Stimulated activated effector memory CD8-positive, alpha-beta T cell treated with anti-CD3 and anti-CD28 coated beads, Interleukin-12 subunit alpha, Interleukin-12 subunit beta, amount 100 ng/mL, for 72 hours (primary cell): ENCODE results near the gene HSDL1.
A peak's percentile ranks its signal among the peaks of the same experiment; 100 is the strongest.

Experiments used
- ATAC-seq: fragments of 150-1000 bp; cut with Tn5 transposase; 2 replicates; pipeline ENCODE4 v1.10.0; 2021
- DNase-seq, 2 donors: peaks; one replicate each; pipeline ENCODE4 v3.0.0; 2021 to 2022; ENCODE audit warnings: low spot score in 2 of 2
- H3K27ac Mint-ChIP-seq: one replicate; pipeline ENCODE4 v1.8.0; 2022; ENCODE audit warnings: mild to moderate bottlenecking, mixed read lengths
- H3K36me3 Mint-ChIP-seq: one replicate; pipeline ENCODE4 v1.8.0; 2022; ENCODE audit warnings: mild to moderate bottlenecking, mixed read lengths
- H3K4me1 Mint-ChIP-seq: one replicate; pipeline ENCODE4 v1.8.0; 2022; ENCODE audit warnings: mixed read lengths
- H3K4me3 Mint-ChIP-seq: one replicate; pipeline ENCODE4 v1.8.0; 2022; ENCODE audit warnings: mild to moderate bottlenecking, mixed read lengths
- H3K9me3 Mint-ChIP-seq: one replicate; pipeline ENCODE4 v1.8.0; 2022; ENCODE audit warnings: mixed read lengths

The HSDL1 gene

DNA sequence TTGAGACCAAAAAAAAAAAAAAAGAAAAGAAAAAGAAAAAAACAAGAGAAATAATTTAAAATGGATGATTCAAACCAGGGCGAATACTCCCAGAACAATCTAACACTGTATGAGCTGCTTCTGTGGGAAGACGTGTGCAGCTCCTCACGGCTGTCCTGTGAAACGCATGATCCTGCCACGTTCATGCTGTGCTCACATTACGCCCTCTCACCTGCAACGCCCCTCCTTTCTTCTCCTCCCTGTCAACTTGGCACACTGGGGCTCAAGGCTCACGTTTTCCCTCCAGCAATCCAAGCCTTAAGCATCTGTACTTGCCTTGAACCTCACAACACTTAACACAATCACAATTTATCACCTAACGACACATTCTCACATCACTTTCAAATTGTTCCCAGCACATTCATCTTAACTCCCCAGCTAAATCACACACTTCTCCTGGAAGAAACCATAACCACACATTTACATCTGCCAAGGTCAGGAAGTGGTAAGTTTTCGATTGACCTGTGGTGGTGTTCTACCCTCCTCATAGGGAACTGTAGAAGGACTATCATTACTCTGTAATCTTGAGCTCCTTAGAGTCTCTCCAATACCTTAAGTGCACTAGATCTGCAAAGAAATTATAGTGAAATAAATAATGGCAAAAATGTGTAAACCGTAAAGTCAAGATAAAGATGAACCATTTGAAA lies 57.4 kb downstream of the HSDL1 start:
- no peak for ATAC-seq
- Mint-ChIP-seq H3K4me1 (peaks cover 43% of the 10 kb centered on the region), H3K27ac (peak overlapping the region; percentile 20), H3K4me3 (no peak overlapping the region), H3K36me3 (peaks cover 94% of the 10 kb centered on the region), H3K9me3 (no peaks in the 10 kb centered on the region)
- DNase-seq: no peak

DNA sequence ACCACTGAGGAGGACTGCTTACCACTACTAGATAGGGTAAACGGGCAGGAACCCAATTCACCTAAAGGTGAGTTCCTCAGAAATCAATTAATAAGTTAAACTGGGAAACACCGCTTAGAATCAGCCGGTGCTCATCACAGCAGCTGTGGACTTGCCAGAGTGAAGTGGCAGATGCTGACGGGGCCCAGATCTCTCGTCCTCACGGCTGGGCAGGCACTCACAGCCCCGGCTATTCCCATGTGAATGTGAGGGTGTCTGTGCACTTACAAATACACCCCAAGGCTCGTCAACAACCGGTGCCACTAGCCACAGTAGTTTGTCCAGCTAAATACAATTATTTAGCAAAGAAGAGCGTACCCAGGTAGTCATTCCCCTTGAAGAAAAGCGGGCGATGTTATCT lies 58.0 kb downstream of the HSDL1 start:
- Mint-ChIP-seq H3K36me3 (peaks cover 94% of the 10 kb centered on the region), H3K4me3 (no peak overlapping the region), H3K9me3 (no peaks in the 10 kb centered on the region), H3K27ac (no peak overlapping the region), H3K4me1 (peaks cover 43% of the 10 kb centered on the region)
- DNase-seq (no peak), ATAC-seq (no peak)

DNA sequence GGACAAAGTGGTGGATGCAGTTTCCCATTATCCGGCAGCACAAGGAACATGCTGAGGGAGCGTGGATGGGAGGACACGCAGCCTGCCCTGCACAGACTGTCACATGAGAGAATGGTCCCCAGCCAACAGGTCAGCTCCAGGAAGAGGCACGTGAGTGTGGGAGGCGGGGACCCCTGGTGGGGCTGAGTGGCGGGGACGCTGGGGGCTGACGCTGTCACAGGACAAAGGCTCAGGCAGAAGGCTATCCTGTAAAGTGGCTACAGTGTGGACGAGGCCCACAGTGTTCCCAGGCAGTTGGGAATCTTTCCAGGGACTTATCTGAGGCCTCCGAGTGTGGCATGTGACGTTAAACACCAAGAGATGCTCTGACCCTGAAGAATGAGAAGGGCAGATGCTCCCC lies 58.6 kb downstream of the HSDL1 start:
- no peak overlapping the region for H3K4me3 Mint-ChIP-seq
- H3K27ac Mint-ChIP-seq: no peak overlapping the region
- no peaks in the 10 kb centered on the region for H3K9me3 Mint-ChIP-seq
- DNase-seq: no peak
- no peak for ATAC-seq
- peaks cover 94% of the 10 kb centered on the region for H3K36me3 Mint-ChIP-seq
- peaks cover 43% of the 10 kb centered on the region for H3K4me1 Mint-ChIP-seq

DNA sequence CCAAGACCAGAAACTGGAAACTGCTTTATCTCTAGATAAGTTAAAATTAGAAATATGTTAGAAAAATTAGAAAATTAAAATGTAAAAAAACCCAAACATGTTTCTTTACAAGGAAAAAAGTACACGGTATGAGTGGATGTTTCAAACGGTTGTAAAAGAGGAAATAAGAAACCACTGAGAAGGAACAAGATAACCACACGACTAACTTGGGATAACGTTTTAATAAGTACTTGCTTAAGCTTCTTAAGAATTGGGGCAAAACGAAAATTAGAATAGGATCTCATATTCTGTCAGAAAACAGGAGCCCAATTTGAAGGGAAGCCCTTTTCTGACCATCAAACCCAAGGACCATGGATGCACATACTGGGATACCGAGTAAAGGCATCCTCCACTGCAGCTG lies 59.2 kb downstream of the HSDL1 start:
- DNase-seq: no peak
- peaks cover 94% of the 10 kb centered on the region for H3K36me3 Mint-ChIP-seq

DNA sequence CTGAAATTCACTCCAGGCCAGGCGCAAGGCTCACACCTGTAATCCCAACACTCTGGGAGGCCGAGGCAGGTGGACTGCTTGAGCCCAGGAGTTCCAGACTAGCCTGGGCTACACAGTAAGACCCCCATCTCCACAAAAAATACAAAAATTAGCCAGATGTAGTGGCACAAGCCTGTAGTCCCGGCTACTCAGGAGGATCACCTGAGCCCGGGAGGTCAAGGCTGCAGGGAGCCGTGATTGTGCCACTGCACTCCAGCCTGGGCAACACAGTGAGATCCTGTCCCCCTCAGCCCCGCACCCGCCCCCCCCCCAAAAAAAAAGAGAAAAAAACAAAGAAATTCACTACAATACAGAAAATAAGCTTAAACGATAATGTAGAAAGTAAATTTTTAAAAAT lies 59.7 kb downstream of the HSDL1 start:
- Mint-ChIP-seq H3K36me3 (peaks cover 94% of the 10 kb centered on the region), H3K4me1 (peaks cover 43% of the 10 kb centered on the region), H3K27ac (no peak overlapping the region), H3K9me3 (no peaks in the 10 kb centered on the region), H3K4me3 (no peak overlapping the region)
- DNase-seq: no peak
- ATAC-seq: no peak

More for the DNA sequence above, 59.2 kb downstream of the HSDL1 start:
- Mint-ChIP-seq H3K4me3 (no peak overlapping the region), H3K9me3 (no peaks in the 10 kb centered on the region), H3K27ac (no peak overlapping the region), H3K4me1 (peaks cover 43% of the 10 kb centered on the region)
- ATAC-seq: no peak

DNA sequence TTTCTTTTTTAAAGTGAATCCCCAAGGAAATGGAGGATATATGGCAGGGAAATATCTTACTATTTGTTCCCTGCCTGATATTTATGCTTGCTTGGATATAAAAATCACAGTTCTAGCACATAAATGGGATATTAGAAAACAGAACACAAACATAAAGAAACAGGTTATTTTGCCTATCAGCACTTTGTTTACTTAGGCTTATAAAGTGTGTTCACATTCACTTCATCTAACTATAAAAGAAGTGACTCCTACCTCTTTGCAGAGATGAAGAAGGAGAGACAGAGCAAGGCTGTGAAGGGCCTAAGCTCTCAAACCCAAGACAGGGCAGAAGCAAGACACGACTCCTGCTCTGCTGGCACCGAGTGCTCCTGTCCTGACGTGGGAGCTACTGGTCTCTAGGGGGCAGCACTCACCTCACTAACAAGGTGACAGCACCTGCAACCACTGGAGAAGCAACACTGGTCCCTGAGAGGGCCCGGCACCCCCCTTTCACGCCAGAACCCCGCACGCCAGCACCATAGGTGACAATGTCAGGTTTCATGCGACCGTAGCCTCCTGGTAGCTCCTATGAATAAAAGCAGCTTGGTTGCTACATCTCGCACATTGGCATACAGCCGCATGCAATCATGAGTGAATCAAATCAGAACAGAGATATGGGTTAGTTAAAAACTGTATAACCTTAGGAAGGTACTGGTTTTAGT lies 60.3 kb downstream of the HSDL1 start:
- Mint-ChIP-seq H3K27ac (no peak overlapping the region), H3K4me1 (peaks cover 43% of the 10 kb centered on the region), H3K4me3 (no peak overlapping the region), H3K9me3 (no peaks in the 10 kb centered on the region), H3K36me3 (peaks cover 94% of the 10 kb centered on the region)
- peak; percentile 43 to 76 for DNase-seq
- ATAC-seq: peak; percentile 88

DNA sequence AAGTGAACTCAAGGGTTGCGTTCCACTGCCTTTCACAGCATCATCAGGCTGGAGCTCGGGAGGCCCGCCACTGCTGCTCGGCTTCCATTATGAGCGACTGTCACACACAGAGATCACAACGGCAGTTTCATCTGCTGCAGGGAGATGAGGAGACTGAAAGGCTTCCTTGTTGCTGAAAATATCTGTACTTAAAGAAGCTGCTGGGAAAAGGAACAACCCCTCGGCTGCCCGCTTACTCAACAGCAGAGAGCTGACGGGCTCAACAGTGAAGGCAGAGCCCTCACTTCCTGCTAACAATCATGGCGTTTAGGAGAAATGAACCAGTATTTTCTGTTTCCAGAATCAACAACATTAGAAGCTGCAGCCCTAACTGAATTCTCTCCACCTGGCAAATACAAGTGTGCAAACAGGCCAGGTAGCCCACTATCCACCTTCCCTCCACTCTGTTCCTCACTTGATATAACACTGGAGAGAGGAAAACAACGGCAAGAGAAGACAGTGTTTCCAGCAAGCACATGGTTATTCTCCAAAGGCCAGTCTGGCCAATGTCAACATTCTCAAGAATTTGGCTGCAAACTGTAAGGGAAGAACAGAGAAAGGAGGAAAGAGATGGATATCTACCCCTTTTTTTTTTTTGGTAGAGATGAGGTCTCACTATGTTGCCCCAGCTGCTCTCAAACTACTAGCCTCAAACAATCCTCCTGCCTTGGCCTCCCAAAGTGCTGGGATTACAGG lies 62.0 kb downstream of the HSDL1 start:
- Mint-ChIP-seq H3K36me3 (peaks cover 84% of the 10 kb centered on the region), H3K9me3 (no peaks in the 10 kb centered on the region), H3K4me3 (no peak overlapping the region), H3K4me1 (peaks cover 29% of the 10 kb centered on the region), H3K27ac (no peak overlapping the region)
- ATAC-seq: no peak
- DNase-seq: no peak

DNA sequence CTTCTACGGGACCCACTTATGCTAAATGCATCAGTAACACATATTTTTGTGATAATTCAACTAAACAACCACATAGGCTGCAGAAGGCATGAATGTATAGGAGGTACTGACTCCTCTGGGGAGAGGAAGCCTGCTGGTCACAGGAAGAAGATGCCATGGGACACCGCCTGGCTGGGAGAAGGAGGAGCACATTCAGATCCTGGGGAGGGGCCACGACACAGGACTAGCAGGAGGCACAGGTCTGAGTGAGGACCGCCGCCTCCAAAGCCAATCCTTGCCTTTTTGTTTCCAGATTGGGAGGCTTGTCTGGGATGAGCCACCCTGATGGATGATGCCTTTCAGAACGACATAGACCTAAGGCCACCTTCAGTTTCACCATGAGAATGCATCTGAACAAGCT lies 62.9 kb downstream of the HSDL1 start:
- no peak for DNase-seq
- H3K36me3 Mint-ChIP-seq: peaks cover 84% of the 10 kb centered on the region
- H3K9me3 Mint-ChIP-seq: no peaks in the 10 kb centered on the region

DNA sequence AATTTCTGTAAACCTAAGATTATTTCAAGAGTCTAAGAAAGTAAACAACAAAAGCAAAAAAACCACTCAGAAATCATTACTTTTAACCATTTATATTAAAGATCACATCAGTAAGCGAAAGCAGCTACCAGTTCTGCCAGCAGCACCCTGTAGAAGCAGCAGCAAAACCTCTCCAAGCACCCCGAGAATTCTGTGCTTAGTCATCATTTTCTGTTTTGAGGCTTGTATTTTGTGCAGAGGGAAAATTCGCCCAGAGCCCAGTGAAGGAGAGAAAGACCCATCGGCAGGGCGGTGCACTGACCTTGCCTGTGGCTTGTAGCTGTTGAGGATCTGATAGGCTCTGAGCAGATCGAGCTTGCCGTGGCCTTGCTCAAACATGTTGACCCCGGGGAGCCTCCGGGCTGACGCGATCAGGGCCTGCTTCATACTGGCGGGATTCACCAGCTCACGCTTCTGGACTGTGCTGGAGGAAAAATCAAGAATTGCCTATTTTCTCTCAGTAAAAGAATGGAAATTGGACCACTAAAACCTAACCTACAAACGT lies 63.5 kb downstream of the HSDL1 start:
- no peak overlapping the region for H3K4me3 Mint-ChIP-seq
- H3K9me3 Mint-ChIP-seq: no peaks in the 10 kb centered on the region
- peaks cover 27% of the 10 kb centered on the region for H3K4me1 Mint-ChIP-seq
- ATAC-seq (no peak), DNase-seq (no peak)
- H3K36me3 Mint-ChIP-seq: peaks cover 84% of the 10 kb centered on the region
- peak overlapping the region; percentile 37 for H3K27ac Mint-ChIP-seq

More for the DNA sequence above, 62.9 kb downstream of the HSDL1 start:
- peak overlapping the region; percentile 37 for H3K27ac Mint-ChIP-seq
- no peak for ATAC-seq
- no peak overlapping the region for H3K4me3 Mint-ChIP-seq
- peaks cover 29% of the 10 kb centered on the region for H3K4me1 Mint-ChIP-seq

DNA sequence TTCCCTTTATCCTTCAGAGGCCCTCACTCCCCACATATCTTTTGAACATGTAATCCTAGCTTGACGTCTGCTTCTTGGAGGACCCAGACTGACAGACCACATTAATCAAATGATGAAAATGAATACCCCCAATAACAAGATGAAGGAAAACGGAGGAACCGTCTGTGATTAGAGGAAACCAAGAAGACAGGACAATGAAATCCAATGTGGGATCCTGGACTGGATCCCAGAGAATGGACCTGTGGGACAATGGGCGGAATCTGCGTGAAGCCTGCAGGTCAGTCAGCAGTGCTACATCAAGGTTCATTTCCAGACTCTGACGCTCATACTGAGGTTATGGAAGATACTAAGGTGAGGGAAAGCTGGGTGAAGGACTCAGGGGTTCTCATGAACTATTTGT lies 64.2 kb downstream of the HSDL1 start:
- Mint-ChIP-seq H3K9me3 (no peaks in the 10 kb centered on the region), H3K4me1 (peaks cover 20% of the 10 kb centered on the region), H3K4me3 (no peak overlapping the region), H3K36me3 (peaks cover 82% of the 10 kb centered on the region), H3K27ac (peak overlapping the region; percentile 5)
- DNase-seq: no peak
- ATAC-seq: no peak

DNA sequence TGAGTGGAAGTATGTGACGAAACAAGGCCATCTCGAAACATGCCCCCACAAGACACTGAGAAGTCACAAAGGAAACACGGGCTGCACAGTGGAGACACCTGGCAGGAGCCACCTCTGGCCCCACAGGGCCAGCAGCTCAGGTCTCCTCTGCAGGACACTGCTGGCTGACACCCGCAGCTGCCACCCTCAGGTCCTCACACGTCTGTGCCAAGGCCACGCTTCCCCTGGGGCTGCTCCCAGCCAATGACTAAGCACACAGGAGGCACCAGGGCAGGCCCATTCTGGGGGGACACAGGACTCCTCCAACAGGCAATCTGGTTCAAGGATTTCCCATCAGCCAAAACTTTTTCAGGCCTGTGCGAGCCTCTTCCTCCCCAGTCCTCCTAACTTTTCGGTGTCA lies 64.6 kb downstream of the HSDL1 start:
- Mint-ChIP-seq H3K4me1 (peaks cover 17% of the 10 kb centered on the region), H3K4me3 (no peak overlapping the region), H3K27ac (peak overlapping the region; percentile 5), H3K9me3 (no peaks in the 10 kb centered on the region), H3K36me3 (peaks cover 85% of the 10 kb centered on the region)
- ATAC-seq (no peak), DNase-seq (no peak)

DNA sequence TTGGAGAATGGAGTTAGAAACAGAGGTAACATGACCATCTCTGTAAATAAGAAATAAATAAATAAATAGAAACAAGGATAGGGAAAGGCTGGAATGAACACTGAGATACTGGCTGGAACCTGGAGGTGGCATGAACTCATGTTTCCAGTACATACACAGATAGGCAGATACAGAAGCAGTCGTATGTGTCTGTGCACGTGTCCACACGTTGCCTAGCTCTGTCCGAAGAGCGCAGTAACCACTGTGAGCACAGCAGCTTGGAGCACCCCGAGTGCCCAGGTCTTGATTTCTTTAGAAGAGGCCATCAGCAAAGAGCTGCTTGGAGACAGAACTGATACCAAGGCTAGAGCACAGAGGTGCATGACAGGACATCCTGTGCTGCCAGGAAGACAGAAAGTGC lies 65.3 kb downstream of the HSDL1 start:
- Mint-ChIP-seq H3K36me3 (peaks cover 87% of the 10 kb centered on the region), H3K27ac (no peak overlapping the region), H3K4me3 (no peak overlapping the region), H3K4me1 (peaks cover 10% of the 10 kb centered on the region), H3K9me3 (no peaks in the 10 kb centered on the region)
- DNase-seq (no peak), ATAC-seq (no peak)

DNA sequence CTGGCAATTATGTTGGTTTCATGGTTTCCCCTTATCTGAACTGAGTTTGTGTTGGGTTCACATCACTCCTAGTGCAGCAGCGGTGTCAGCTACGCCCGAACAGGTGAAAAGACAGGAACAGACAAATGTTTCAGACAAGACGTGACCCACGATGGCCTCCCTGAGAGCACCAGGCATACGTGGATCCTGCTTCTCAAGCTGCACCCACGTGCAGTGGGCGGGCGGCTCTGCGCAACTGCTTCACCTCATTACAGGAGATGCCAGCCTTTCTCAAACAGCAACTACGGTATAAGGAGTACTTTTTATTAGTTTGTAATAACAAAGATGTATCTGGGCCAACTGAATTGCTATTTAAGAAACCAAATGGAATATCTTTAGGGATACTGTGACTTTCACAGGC lies 69.6 kb downstream of the HSDL1 start:
- DNase-seq (no peak), ATAC-seq (no peak)
- Mint-ChIP-seq H3K27ac (no peak overlapping the region), H3K4me1 (peaks cover 10% of the 10 kb centered on the region), H3K36me3 (peaks cover 87% of the 10 kb centered on the region), H3K4me3 (no peak overlapping the region), H3K9me3 (no peaks in the 10 kb centered on the region)

DNA sequence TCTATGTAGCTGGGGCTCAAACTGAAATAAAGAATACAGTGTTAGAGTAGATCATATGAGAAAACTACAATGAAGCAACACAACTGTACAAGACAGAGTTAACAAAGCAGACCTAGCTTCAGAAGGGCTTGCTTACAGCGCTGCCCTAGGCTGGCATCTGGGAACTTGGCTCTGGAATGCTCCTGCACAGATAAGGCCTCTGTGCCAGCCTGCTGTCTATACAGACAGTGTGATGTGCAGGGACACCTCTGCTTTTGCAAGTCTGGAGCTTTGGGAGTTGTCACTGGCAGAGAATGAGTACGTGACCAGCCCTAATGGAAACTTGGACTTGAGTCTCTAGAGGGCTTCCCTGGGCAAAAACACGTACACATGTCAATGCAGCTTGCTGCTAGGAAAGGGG lies 70.3 kb downstream of the HSDL1 start:
- Mint-ChIP-seq H3K4me1 (peaks cover 10% of the 10 kb centered on the region), H3K4me3 (no peak overlapping the region), H3K36me3 (peaks cover 87% of the 10 kb centered on the region), H3K27ac (peak overlapping the region; percentile 32), H3K9me3 (no peaks in the 10 kb centered on the region)
- no peak for ATAC-seq
- no peak for DNase-seq
